Esophagus squamous epithelium (tissue), 5 donors: ENCODE data around the gene THAP5. TPM values are rescaled to one million over a fixed set of nuclear protein-coding genes. Genes with fewer than 3 reads are reported as not detected.

Experiments used
- DNase-seq: peaks from one replicate; lab custom pipeline; 2025; lab: John Stamatoyannopoulos, UW
- H3K27ac ChIP-seq, 4 donors: fragments of 200-600 bp; sonication (generic); one replicate each; pipeline ENCODE4 v1.5.1; 2016 to 2019; ENCODE audit warnings: mild to moderate bottlenecking in 1 of 4
- H3K27me3 ChIP-seq, 4 donors: fragments of 200-600 bp; sonication (generic); 1 replicate in 3 of 4; 2 replicates in 1 of 4; pipeline versions ENCODE4 v1.5.1 to v1.6.0; 2017 to 2021; ENCODE audit warnings: antibody characterized with exemption in 1 of 4
- H3K36me3 ChIP-seq, 3 donors: fragments of 200-600 bp; sonication (generic); one replicate each; pipeline ENCODE4 v1.5.1; 2016 to 2019
- H3K4me1 ChIP-seq, 3 donors: fragments of 200-600 bp; sonication (generic); one replicate each; pipeline ENCODE4 v1.5.1; 2017 to 2019
- H3K4me3 ChIP-seq, 4 donors: fragments of 200-600 bp; sonication (generic); 1 replicate in 3 of 4; 2 replicates in 1 of 4; pipeline ENCODE4 v1.5.1; 2016 to 2019; ENCODE audit warnings: mild to moderate bottlenecking in 2 of 4, moderate library complexity in 1 of 4
- H3K9me3 ChIP-seq, 3 donors: fragments of 200-600 bp; sonication (generic); one replicate each; pipeline ENCODE4 v1.5.1; 2016 to 2019
- POLR2A ChIP-seq, 4 donors: fragments of 450-650 bp; IDR thresholded peaks; one replicate each; pipeline ENCODE4 v1.6.1; 2017; ENCODE audit warnings: antibody characterized with exemption in 4 of 4, mild to moderate bottlenecking in 4 of 4, moderate library complexity in 3 of 4
- whole genome bisulfite sequencing, 2 donors: methylation state at CpG; one replicate each; pipeline ENCODE4 v1.1.5; 2018; 5-methylcytosine and 5-hydroxymethylcytosine counted together
- intact Hi-C: fragments of 100-400 bp; cut with DNase I; formaldehyde crosslinking; loops from one replicate; pipeline ENCODE4 v1.15.0; 2022
- total RNA-seq, 4 donors: library from RNA; depleted of rRNA; stranded (reverse); fragments of >200 nt; gene quantifications; one replicate each; pipeline ENCODE4 v1.1.0, GENCODE V29; 2016
- TF ChIP-seq, protein P1 (sequence below), 6 experiments: fragments of 450-650 bp in 4 of 6; fragments of 200-600 bp in 2 of 6; sonication (generic) in 2 of 6; IDR thresholded peaks; one replicate each; pipeline ENCODE4 v1.5.1; 2016 to 2019; ENCODE audit warnings: antibody characterized with exemption in 6 of 6, mild to moderate bottlenecking in 4 of 6, moderate library complexity in 4 of 6
- donor health status: DM: yes; HTN: yes; CAD: no.

Gene THAP5
- total RNA-seq, 4 donors from 2014 or later: 7.7 to 19.7 (median 15.9) TPM

GRCh38 chr7:108535744-108536143 lies 33.8 kb downstream of the THAP5 start:
- DNase-seq: no peak
- WGBS, 2 donors: 62 to 74% methylated on average over 1 of the region's 1 CpG
- TF ChIP-seq, protein P1, sequence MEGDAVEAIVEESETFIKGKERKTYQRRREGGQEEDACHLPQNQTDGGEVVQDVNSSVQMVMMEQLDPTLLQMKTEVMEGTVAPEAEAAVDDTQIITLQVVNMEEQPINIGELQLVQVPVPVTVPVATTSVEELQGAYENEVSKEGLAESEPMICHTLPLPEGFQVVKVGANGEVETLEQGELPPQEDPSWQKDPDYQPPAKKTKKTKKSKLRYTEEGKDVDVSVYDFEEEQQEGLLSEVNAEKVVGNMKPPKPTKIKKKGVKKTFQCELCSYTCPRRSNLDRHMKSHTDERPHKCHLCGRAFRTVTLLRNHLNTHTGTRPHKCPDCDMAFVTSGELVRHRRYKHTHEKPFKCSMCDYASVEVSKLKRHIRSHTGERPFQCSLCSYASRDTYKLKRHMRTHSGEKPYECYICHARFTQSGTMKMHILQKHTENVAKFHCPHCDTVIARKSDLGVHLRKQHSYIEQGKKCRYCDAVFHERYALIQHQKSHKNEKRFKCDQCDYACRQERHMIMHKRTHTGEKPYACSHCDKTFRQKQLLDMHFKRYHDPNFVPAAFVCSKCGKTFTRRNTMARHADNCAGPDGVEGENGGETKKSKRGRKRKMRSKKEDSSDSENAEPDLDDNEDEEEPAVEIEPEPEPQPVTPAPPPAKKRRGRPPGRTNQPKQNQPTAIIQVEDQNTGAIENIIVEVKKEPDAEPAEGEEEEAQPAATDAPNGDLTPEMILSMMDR (IDR thresholded peaks at IDR 0.05): no peak
- TF ChIP-seq POLR2A (IDR thresholded peaks at IDR 0.05): no peak
- H3K36me3 ChIP-seq: no peaks in the 10 kb centered on the region
- no peaks in the 10 kb centered on the region for H3K27me3 ChIP-seq
- no peak overlapping the region for H3K4me3 ChIP-seq
- no peak overlapping the region for H3K27ac ChIP-seq
- H3K9me3 ChIP-seq: no peaks in the 10 kb centered on the region
- intact Hi-C loops: no loop called here
- no peaks in the 10 kb centered on the region for H3K4me1 ChIP-seq

DNA sequence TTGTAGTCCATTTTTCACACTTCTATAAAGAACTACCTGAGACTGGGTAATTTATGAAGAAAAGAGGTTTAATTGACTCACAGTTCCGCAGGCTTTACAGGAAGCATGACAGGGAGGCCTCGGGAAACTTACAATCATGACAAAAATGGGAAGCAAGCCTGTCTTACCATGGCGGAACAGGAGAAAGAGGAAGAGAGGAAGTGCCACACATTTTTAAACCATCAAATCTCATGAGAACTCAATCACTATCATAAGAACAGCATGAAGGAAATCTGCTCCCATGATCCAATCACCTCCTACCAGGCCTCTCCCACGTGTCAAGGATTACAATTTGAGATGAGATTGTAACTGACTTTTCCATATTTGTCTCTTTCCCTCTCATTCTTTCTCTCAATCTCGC lies 34.2 kb downstream of the THAP5 start:
- 78 to 81% methylated on average over 5 of the region's 5 CpGs for WGBS, 2 donors
- Histone ChIP-seq H3K36me3 (no peaks in the 10 kb centered on the region), H3K27ac (no peak overlapping the region), H3K9me3 (no peaks in the 10 kb centered on the region), H3K4me3 (no peak overlapping the region), H3K4me1 (no peaks in the 10 kb centered on the region), H3K27me3 (no peaks in the 10 kb centered on the region)
- intact Hi-C loops: no loop called here
- TF ChIP-seq, protein P1 (IDR thresholded peaks at IDR 0.05): no peak
- TF ChIP-seq POLR2A (IDR thresholded peaks at IDR 0.05): no peak
- DNase-seq: no peak

DNA sequence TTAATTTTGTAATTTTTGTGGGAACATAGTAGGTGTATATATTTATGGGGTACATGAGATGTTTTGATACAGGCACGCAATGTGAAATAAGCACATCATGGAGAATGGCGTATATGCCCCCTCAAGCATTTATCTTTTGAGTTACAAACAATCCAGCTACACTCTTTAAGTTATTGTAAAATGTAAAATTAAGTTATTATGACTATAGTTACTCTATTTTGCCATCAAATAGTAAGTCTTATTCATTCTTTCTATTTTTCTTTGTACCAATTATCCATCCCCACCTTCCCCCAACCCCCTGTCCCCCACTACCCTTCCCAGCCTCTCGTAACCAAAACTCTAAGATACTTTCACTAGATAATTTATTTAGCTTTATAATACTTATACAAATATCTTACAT lies 35.8 kb downstream of the THAP5 start:
- DNase-seq: no peak
- H3K27ac ChIP-seq: no peak overlapping the region
- no peaks in the 10 kb centered on the region for H3K9me3 ChIP-seq
- no peak overlapping the region for H3K4me3 ChIP-seq
- WGBS, 2 donors: 92 to 96% methylated on average over 3 of the region's 3 CpGs
- TF ChIP-seq POLR2A (IDR thresholded peaks at IDR 0.05): no peak
- TF ChIP-seq, protein P1 (IDR thresholded peaks at IDR 0.05): no peak
- no peaks in the 10 kb centered on the region for H3K27me3 ChIP-seq
- intact Hi-C loops: no loop called here
- H3K36me3 ChIP-seq: no peaks in the 10 kb centered on the region
- H3K4me1 ChIP-seq: peaks cover 0 to 3% (median 0%) of the 10 kb centered on the region in 3 donors

DNA sequence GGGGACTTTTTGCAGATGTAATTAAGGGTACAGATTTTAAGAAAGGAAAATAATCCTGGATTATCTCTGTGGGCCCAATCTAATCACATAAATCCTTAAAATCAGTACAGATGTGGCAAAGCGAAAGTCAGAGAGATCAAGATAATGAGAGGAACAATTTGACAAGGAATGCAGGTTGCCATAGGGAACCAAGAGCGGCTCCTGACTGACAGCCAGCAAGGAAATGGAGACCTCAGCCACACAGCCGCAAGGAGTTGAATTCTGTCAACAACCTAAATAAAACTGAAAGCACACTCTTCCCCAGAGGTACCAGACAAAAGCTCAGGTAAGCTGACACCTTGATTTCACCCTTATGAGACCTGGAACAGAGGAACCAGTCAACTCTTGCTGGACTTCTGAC lies 40.2 kb downstream of the THAP5 start:
- Histone ChIP-seq H3K36me3 (no peaks in the 10 kb centered on the region), H3K4me3 (no peak overlapping the region), H3K4me1 (peaks cover 0 to 35% (median 11%) of the 10 kb centered on the region in 3 donors), H3K9me3 (no peaks in the 10 kb centered on the region), H3K27ac (peak overlapping the region in 1 of 4 donors; percentile 99), H3K27me3 (no peaks in the 10 kb centered on the region)
- TF ChIP-seq, protein P1 (IDR thresholded peaks at IDR 0.05): no peak
- TF ChIP-seq POLR2A (IDR thresholded peaks at IDR 0.05): no peak
- 72 to 80% methylated on average over 3 of the region's 3 CpGs for WGBS, 2 donors
- intact Hi-C loops: no loop called here
- DNase-seq: no peak

GRCh38 chr7:108528183-108528712 lies 41.3 kb downstream of the THAP5 start:
- no peaks in the 10 kb centered on the region for H3K36me3 ChIP-seq
- no peak for DNase-seq
- H3K9me3 ChIP-seq: no peaks in the 10 kb centered on the region
- no peak overlapping the region for H3K4me3 ChIP-seq
- no peaks in the 10 kb centered on the region for H3K27me3 ChIP-seq
- H3K27ac ChIP-seq: peak overlapping the region; percentile 65 to 99 (median 97)
- TF ChIP-seq, protein P1 (IDR thresholded peaks at IDR 0.05): no peak
- no peak for TF ChIP-seq POLR2A (IDR thresholded peaks at IDR 0.05)
- intact Hi-C loops: no loop called here
- 68 to 70% methylated on average over 6 of the region's 6 CpGs for WGBS, 2 donors
- H3K4me1 ChIP-seq: peaks cover 0 to 46% (median 17%) of the 10 kb centered on the region in 3 donors
